Esophagus muscularis mucosa (tissue), 4 donors: ENCODE data around the gene CCNA2.

Source experiments
- CTCF ChIP-seq, 3 experiments: fragments of 200-600 bp in 2 of 3; fragments of 450-650 bp in 1 of 3; sonication (generic) in 2 of 3; IDR thresholded peaks; one replicate each; pipeline ENCODE4 v1.5.1; 2017 to 2019; ENCODE audit warnings: antibody characterized with exemption in 3 of 3, mild to moderate bottlenecking in 2 of 3, moderate library complexity in 1 of 3
- EP300 ChIP-seq: sonication (generic); formaldehyde crosslinking; IDR thresholded peaks from one replicate; pipeline ENCODE4 v1.6.1; 2017; ENCODE audit warnings: antibody characterized with exemption
- POLR2A ChIP-seq: fragments of 450-650 bp; IDR thresholded peaks from one replicate; pipeline ENCODE4 v1.6.1; 2017; ENCODE audit warnings: antibody characterized with exemption, moderate library complexity, mild to moderate bottlenecking, low read depth
- POLR2AphosphoS5 ChIP-seq, 2 donors: sonication (generic); formaldehyde crosslinking; IDR thresholded peaks; one replicate each; pipeline ENCODE4 v1.6.1; 2017; ENCODE audit warnings: antibody characterized with exemption in 2 of 2

- TF ChIP-seq CTCF (IDR thresholded peaks at IDR 0.05) (no peak), EP300 (no peak), POLR2AphosphoS5 (IDR thresholded peaks at IDR 0.05) (no peak), POLR2A (no peak)
These were observed 40.5 kb downstream of the CCNA2 start for GRCh38 chr4:121783210-121783609.
